GM18907 (cell line): Measurements from ENCODE around the gene TNNI3.
"Not testable (repeated sequence)": the region's sequence is repeated elsewhere in the genome, so short reads cannot be mapped to it uniquely, and the experiment has no call there.

Experiments
- ATAC-seq: cut with Tn5 transposase; IDR thresholded peaks from one replicate; pipeline ENCODE4 v1.9.1; 2021; ENCODE audit warnings: mild to moderate bottlenecking, moderate library complexity; ENCODE audit not compliant: unreplicated experiment

The TNNI3 gene

DNA sequence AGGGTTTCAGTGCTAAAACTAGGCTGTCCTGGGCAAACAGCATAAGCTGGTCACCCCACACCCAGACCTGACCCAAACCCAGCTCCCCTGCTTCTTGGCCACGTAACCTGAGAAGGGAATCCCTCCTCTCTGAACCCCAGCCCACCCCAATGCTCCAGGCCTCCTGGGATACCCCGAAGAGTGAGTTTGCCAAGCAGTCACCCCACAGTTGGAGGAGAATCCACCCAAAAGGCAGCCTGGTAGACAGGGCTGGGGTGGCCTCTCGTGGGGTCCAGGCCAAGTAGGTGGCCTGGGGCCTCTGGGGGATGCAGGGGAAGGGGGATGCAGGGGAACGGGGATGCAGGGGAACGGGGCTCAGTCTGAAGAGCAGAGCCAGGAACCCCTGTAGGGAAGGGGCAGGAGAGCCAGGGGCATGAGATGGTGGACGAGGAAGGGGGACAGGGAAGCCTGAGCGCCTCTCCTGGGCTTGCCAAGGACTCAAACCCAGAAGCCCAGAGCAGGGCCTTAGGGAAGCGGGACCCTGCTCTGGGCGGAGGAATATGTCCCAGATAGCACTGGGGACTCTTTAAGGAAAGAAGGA lies 42.9 kb downstream of the TNNI3 start:
- no peak for ATAC-seq

DNA sequence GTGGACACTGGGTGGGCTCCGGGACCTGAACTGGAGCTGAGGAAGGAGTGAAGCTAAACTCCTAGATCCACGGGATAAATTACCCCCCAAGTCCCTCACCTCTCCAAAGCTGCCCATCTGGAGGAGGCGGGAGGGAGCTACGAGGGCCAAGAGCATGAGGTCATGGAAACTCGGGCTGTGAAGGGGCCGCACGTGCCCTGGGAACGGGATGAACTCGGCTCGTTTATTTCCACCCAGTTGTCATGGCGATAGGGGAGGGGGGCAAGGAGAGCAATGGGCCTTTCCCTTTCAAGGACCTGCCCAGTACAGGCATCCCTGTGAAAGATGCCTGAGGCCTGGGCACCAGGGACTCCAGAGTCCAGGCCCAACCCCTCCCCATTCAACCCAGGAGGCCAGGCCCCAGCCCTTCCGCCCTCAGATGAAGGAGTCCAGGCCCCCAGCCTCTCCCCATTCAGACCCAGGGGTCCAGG lies 43.9 kb downstream of the TNNI3 start:
- no peak for ATAC-seq

DNA sequence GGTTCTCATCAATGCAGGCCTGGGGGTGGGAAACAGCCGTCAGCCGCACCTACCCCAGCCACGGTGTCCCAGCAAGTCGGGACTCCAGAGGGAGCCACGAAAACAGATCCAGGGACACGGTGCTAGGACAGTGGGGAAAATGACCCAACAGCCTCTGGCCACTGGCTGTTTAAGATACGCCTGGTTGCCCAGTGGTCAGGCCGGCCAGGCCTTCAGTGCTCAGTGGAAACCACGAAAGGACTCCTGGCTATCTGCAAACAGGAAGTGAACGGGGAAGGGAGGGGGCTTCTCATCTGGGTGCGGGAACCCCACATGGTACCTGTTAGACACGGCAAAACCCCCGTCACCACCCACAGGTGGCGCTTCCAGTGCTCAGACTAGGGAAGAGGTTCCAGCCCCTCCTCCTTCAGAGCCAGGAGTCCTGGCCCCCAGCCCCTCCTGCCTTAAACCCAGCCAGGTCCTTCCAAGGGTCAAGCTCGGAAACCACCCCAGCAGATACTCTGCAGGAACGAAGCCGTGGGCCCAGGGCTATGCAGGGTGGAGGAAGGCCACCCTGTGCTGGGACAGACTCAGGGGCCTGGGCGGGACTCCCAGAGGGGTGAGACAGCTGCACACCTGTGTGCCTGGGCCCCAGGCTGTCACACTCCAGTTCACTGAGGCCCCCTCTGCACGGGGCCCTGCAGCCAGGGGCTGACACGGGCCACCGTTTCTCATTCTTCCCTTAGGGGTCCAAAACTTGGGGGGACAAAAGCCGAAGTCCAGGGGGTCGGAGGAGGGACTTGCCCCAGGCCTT lies 44.6 kb downstream of the TNNI3 start:
- no peak for ATAC-seq

DNA sequence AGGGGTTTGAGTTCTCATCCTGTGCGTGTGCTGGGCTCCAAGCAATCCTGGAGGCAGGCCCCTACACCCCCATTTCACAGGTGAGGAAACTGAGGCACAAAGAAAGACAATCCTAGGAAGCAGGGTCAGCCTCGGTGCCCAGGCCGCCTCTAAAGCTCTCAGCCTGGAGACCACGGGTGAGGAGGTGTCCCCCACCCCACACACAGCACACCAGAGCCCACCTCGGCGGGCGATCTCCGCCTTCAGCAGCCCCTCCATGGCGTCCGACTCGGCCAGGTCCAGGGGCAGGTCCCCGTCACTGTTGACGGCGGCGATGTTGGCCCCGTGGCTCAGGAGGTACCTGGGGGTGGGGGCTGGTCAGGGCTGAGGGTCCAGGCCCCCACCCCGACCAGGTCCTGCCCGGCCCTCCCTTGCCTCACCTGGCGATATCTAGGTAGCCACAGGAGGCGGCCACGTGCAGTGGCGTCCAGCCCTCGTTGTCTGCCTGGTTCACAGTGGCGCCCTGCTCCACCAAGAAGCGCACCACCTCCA lies 45.2 kb downstream of the TNNI3 start:
- no peak for ATAC-seq

DNA sequence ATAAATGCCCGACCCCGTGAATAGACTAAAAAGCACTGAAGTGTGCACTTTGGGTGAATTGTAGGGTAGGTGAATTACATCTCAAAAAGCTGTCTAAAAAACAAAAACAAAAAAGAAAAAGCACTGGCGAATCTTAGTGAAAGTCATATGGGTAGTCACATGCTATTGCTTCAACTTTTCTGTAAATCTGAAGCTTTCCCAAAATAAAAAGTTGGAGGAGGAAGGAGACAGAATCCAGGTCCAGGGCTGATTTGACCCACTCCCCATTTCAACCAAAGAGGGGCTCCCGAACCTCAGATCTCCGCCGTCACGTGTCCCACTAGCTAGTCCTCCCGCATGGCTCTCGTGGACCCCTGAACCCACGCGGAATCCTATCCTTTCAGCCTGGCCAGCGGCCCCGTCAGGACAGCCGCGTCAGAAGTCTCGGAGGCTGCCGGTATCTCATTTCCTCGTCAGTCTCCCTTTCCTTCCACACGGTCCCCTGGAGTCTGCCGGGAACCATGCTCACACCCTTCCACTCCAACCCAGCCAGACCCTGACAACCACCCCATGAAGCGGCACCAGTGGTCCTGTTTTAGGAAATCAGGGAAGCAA lies 46.2 kb downstream of the TNNI3 start:
- ATAC-seq: no peak

DNA sequence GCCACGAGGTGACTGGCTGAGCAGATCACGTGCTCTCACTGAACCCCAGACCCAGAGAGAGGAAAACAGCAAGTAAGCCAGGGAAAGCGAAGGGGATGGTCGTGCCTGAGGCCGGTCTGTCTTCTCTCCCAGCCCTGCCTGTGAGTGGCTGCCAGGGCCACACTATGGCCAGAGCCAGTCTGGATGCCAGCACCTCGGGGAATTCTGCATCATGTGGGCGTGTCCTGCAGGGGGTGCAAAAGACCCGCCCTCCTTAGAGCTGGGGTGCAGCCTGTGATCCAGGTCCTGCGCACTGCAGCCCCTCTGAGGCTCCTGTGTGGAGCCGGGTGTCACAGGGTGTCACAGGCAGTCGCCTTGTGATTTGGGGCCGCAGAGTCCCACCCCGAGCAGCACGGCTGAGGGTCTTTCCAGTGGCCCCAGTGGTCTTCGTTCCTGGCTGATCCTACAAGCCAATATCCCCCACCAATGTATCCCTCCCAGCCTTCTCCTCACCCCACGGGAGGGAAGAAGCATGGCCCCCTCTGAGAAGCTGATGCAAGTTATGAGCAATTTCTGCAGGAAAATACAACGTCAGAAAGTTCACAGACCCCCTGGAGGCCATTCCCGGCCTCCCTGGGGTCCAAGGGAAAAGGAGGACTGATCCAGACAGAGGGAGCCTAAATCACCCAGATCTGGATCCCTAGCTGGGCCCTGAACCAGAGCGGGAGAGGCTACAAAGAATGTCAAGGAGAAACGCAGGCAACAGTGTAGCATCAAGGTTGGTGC lies 47.8 kb downstream of the TNNI3 start:
- no peak for ATAC-seq

DNA sequence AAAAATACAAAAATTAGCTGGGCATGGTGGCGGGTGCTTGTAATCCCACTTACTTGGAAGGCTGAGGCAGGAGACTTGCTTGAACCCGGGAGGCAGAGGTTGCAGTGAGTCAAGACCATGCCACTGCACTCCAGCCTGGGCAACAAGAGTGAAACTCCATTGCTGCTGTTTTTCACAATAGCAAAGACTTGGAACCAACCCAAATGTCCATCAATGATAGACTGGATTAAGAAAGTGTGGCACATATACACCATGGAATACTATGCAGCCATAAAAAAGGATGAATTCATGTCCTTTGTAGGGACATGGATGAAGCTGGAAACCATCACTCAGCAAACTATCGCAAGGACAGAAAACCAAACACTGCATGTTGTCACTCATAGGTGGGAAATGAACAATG lies 50.3 kb downstream of the TNNI3 start:
- ATAC-seq: not testable (repeated sequence)

DNA sequence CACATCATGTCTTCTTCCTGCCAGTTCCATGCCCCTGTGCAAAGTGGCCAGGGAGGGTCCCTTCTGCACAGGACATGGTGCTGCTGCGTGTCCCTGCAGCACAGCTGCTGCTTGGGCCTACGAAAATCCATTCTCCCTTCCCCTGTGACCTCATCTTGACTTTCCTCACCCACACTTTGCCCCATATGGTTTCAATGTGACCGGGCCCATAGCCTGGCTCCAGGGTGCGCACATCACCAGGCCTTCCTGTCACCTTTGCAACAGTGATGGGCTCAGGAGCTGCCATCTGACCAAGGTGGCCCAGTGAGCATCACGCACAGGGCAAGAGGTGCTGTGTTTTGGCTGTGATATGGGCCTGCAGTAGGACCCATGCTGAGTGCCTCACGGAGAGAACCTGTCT lies 50.9 kb downstream of the TNNI3 start:
- no peak for ATAC-seq

DNA sequence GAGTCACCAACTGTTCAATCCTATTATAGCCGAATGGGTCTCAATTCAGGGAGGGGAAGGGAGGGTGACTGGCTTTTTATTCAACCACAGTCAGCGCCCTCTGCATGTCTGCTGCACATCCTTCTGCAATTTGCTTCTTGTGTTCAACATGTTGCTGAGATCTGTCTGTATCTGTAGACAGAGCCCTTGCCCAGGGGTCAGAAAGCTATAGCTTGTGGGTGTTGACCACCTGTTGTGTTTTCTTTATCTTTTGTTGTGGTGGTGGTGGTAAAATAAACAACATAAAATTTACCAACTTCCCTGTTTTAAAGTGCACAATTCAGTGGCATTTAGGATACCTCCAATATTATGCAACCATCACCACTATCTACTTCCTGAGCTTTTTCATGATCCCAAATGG lies 52.3 kb downstream of the TNNI3 start:
- ATAC-seq: no peak

DNA sequence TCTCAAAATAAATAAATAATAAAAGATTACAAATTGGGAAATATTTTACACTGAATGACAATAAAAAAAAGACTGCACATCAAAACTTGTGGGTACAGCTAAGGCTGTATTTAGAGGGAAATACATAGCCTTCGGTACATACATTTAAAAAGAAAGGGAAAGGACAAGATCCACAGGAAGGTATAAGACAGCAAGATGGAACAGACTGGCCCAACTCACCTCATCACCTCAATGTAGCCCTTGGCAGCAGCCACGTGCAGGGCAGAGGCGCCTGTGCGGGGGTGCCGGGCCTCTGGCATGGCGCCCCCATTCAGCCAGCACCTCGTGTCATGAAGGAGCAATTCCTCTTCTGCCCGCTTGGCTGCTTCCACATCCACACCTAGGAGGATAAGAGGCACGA lies 54.3 kb downstream of the TNNI3 start:
- ATAC-seq: no peak
